ENCODE measurements around the gene DLX4.
A peak's percentile ranks its signal among the peaks of the same experiment; 100 is the strongest.

Gene DLX4

DNA sequence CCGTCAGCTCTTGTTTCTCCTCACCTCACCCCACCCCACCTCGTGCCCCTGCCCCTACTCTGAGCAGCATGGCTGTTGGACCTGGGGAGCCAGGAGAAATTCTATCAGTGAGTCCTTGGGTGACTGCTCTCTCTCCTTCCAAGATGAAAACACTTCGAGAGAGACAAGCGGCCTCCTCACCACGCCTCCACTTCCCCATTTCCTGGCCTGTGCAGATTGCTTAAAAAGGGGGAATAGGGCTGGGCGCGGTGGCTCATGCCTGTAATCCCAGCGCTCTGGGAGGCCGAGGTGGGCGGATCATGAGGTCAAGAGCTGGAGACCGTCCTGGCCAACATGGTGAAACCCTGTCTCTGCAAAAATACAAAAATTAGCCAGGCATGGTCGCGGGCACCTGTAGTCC, 9.5 kb downstream of the DLX4 start:
- no peak overlapping the region for H3K4me3 ChIP-seq (ENCODE audit: low read length)
- DNase-seq (ENCODE audit: low read depth): no peak
- TF ChIP-seq, protein P1, sequence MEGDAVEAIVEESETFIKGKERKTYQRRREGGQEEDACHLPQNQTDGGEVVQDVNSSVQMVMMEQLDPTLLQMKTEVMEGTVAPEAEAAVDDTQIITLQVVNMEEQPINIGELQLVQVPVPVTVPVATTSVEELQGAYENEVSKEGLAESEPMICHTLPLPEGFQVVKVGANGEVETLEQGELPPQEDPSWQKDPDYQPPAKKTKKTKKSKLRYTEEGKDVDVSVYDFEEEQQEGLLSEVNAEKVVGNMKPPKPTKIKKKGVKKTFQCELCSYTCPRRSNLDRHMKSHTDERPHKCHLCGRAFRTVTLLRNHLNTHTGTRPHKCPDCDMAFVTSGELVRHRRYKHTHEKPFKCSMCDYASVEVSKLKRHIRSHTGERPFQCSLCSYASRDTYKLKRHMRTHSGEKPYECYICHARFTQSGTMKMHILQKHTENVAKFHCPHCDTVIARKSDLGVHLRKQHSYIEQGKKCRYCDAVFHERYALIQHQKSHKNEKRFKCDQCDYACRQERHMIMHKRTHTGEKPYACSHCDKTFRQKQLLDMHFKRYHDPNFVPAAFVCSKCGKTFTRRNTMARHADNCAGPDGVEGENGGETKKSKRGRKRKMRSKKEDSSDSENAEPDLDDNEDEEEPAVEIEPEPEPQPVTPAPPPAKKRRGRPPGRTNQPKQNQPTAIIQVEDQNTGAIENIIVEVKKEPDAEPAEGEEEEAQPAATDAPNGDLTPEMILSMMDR (IDR thresholded peaks at IDR 0.05; ENCODE audit: insufficient read depth, low read depth, low read length, missing control alignments): no peak

DNA sequence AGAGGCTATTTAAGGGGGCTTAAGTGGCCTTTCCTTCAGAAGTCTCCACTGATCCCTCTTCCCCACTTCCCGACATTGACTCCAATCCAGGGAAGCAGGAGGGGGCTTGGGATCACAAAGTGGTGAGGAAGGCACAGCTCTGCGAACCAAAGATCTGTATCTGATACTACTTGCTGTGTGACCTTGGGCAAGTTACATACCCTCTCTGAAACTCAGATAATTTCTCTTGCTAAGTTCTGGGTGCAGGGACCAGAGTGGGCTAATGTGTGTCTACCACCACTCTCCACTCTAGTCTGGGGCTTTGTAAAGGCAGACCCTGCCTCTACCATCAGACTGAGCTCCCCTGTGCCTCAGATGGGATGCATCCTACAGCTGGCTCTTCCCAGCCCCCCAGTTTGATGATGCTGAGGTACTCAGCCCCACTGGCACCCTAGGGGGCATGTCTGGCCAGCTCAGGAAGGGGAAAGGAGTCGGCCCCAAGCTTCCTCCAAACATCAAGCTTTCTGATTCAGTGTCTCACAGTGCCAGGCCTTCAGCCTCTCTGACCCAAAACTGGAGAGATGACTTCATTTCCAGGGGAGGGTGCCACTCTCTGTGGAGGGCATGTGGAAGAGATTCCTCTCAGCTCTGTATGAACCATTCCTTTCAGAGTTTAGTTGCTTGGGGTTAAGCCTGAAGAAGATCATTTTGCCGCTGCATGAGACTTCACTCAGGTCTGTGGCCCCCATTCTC, 10.9 kb downstream of the DLX4 start:
- H3K4me3 ChIP-seq (ENCODE audit: low read length): no peak overlapping the region
- TF ChIP-seq, protein P1 (IDR thresholded peaks at IDR 0.05; ENCODE audit: insufficient read depth, low read depth, low read length, missing control alignments): no peak
- DNase-seq (ENCODE audit: low read depth): peak; percentile 45

DNA sequence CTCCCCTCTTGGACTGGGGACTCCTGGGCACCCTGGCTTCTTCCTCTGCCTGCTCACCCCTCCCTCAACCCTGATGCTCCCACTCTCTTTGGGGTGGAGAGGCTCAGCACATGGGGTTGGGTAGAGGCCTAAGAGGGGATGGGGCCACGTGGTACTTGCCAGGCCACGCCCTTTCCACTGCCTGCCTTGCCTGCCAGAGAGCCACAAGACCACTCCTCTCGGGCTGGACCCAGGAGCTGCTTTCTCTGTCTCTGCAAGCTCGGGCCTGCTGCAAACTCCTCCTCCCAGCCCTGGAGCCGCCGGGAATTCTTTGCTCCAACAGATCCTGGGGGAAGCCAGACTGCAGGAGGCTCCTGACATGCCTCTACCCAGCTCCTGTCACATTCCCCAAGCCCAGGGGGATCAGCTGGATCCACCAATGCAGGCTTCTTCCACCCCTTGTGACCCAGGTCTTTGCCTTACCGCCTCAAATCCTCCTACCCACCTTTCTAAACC, 11.8 kb downstream of the DLX4 start:
- no peak overlapping the region for H3K4me3 ChIP-seq (ENCODE audit: low read length)
- peak; percentile 82 for DNase-seq (ENCODE audit: low read depth)
- TF ChIP-seq, protein P1 (IDR thresholded peaks at IDR 0.05; ENCODE audit: insufficient read depth, low read depth, low read length, missing control alignments): no peak

DNA sequence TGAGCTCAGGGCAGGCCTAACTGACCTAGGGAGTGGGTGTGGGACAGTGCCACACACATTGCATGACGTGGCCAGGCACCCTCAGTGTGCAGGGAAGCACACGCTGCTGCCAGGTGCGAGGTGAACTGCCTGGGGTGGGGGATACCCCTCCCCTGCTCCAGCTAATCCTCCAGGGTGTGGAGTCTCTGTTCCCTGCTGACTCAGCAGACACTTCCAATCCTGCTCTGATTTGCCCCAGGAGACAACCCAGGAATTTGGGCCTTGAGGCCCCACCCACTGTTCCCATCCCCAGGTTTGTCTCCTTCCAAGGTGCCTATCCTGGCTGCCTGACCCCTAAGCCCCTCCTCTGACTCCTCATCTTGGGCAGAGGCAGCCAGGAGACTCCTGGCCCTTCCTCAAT, 15.3 kb downstream of the DLX4 start:
- H3K4me3 ChIP-seq (ENCODE audit: low read length): no peak overlapping the region
- TF ChIP-seq, protein P1 (IDR thresholded peaks at IDR 0.05; ENCODE audit: insufficient read depth, low read depth, low read length, missing control alignments): no peak
- DNase-seq (ENCODE audit: low read depth): peak; percentile 53

DNA sequence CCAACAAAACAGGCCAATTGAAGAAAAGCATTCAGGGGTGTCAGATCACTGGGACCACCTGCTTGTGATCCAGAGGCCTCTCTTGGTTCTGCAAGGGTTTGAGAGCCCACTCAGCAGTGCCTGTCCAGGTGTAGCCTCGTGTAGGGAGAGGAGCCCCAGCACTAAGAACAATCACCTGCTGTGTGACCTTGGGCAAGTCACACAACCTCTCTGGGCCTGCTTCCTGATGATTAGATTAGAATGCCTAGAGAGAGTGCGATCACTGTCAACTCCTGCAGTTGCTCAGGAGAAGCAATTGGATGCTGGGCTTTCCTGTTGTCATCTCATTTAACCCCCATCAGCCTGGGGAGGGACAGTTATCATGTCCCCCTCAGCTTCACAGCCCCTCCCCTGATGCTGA, 15.8 kb downstream of the DLX4 start:
- H3K4me3 ChIP-seq (ENCODE audit: low read length): no peak overlapping the region
- TF ChIP-seq, protein P1 (IDR thresholded peaks at IDR 0.05; ENCODE audit: insufficient read depth, low read depth, low read length, missing control alignments): no peak
- no peak for DNase-seq (ENCODE audit: low read depth)

DNA sequence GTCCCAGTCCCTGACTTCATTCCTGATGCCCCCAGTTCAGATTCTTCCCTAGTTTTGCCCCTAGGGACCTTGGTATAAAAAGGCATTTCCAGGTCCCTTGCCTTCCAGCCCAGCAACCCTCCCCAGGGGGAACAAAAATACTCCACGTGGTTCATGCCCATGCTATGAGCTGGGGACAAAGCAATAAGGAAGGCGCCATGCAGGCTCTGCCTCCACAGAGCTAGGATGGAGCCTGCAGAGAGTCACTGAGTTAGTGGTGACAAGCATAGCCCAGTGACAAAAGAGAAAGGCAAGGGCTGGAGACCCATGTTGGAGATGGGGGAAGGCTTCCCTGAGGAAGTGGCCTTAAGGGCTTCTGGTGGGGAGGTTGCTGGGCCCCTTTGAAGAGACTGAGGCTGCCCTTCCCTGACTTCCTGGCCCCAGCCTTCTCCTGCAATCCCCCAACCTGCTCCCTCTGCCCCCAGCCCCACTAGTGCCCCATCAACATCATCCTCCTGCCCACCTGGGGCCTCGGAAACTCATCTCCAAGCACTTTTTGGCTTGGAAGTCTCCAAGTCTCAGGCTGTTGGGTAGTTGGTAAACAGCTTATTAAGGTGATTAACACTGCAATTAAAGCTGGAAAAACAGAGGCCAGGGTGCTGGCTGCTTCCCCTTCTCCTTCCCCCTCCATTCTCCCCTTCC, 16.5 kb downstream of the DLX4 start:
- TF ChIP-seq, protein P1 (IDR thresholded peaks at IDR 0.05; ENCODE audit: insufficient read depth, low read depth, low read length, missing control alignments): no peak
- no peak overlapping the region for H3K4me3 ChIP-seq (ENCODE audit: low read length)
- no peak for DNase-seq (ENCODE audit: low read depth)
